Esophagus squamous epithelium (tissue), 5 donors: ENCODE data around the gene CEMIP. TPM values are rescaled to one million over a fixed set of nuclear protein-coding genes. Genes with fewer than 3 reads are reported as not detected.

Experiments used
- DNase-seq: peaks from one replicate; lab custom pipeline; 2025; lab: John Stamatoyannopoulos, UW
- H3K27ac ChIP-seq, 4 donors: fragments of 200-600 bp; sonication (generic); one replicate each; pipeline ENCODE4 v1.5.1; 2016 to 2019; ENCODE audit warnings: mild to moderate bottlenecking in 1 of 4
- H3K27me3 ChIP-seq, 4 donors: fragments of 200-600 bp; sonication (generic); 1 replicate in 3 of 4; 2 replicates in 1 of 4; pipeline versions ENCODE4 v1.5.1 to v1.6.0; 2017 to 2021; ENCODE audit warnings: antibody characterized with exemption in 1 of 4
- H3K36me3 ChIP-seq, 3 donors: fragments of 200-600 bp; sonication (generic); one replicate each; pipeline ENCODE4 v1.5.1; 2016 to 2019
- H3K4me1 ChIP-seq, 3 donors: fragments of 200-600 bp; sonication (generic); one replicate each; pipeline ENCODE4 v1.5.1; 2017 to 2019
- H3K4me3 ChIP-seq, 4 donors: fragments of 200-600 bp; sonication (generic); 1 replicate in 3 of 4; 2 replicates in 1 of 4; pipeline ENCODE4 v1.5.1; 2016 to 2019; ENCODE audit warnings: mild to moderate bottlenecking in 2 of 4, moderate library complexity in 1 of 4
- H3K9me3 ChIP-seq, 3 donors: fragments of 200-600 bp; sonication (generic); one replicate each; pipeline ENCODE4 v1.5.1; 2016 to 2019
- POLR2A ChIP-seq, 4 donors: fragments of 450-650 bp; IDR thresholded peaks; one replicate each; pipeline ENCODE4 v1.6.1; 2017; ENCODE audit warnings: antibody characterized with exemption in 4 of 4, mild to moderate bottlenecking in 4 of 4, moderate library complexity in 3 of 4
- WGBS, 2 donors: methylation state at CpG; one replicate each; pipeline ENCODE4 v1.1.5; 2018; 5-methylcytosine and 5-hydroxymethylcytosine counted together
- intact Hi-C: fragments of 100-400 bp; cut with DNase I; formaldehyde crosslinking; loops from one replicate; pipeline ENCODE4 v1.15.0; 2022
- total RNA-seq, 4 donors: library from RNA; depleted of rRNA; stranded (reverse); fragments of >200 nt; gene quantifications; one replicate each; pipeline ENCODE4 v1.1.0, GENCODE V29; 2016
- TF ChIP-seq, protein P1 (sequence below), 6 experiments: fragments of 450-650 bp in 4 of 6; fragments of 200-600 bp in 2 of 6; sonication (generic) in 2 of 6; IDR thresholded peaks; one replicate each; pipeline ENCODE4 v1.5.1; 2016 to 2019; ENCODE audit warnings: antibody characterized with exemption in 6 of 6, mild to moderate bottlenecking in 4 of 6, moderate library complexity in 4 of 6
- donor health status: DM: yes; HTN: yes; CAD: no.

The CEMIP gene
- total RNA-seq, 4 donors from 2014 or later = 2.8 to 13.5 (median 7.6) TPM

- peaks cover 0 to 14% (median 0%) of the 10 kb centered on the region in 3 donors for H3K4me1 ChIP-seq
- H3K27me3 ChIP-seq = no peaks in the 10 kb centered on the region
- no peaks in the 10 kb centered on the region for H3K9me3 ChIP-seq
- WGBS, 2 donors = 76 to 91% methylated on average over 3 to 5 of the region's 5 CpGs
- TF ChIP-seq, protein P1, sequence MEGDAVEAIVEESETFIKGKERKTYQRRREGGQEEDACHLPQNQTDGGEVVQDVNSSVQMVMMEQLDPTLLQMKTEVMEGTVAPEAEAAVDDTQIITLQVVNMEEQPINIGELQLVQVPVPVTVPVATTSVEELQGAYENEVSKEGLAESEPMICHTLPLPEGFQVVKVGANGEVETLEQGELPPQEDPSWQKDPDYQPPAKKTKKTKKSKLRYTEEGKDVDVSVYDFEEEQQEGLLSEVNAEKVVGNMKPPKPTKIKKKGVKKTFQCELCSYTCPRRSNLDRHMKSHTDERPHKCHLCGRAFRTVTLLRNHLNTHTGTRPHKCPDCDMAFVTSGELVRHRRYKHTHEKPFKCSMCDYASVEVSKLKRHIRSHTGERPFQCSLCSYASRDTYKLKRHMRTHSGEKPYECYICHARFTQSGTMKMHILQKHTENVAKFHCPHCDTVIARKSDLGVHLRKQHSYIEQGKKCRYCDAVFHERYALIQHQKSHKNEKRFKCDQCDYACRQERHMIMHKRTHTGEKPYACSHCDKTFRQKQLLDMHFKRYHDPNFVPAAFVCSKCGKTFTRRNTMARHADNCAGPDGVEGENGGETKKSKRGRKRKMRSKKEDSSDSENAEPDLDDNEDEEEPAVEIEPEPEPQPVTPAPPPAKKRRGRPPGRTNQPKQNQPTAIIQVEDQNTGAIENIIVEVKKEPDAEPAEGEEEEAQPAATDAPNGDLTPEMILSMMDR (IDR thresholded peaks at IDR 0.05) = no peak
- TF ChIP-seq POLR2A (IDR thresholded peaks at IDR 0.05) = no peak
- no peak for DNase-seq
- H3K27ac ChIP-seq = no peak overlapping the region
- peaks cover 0 to 5% (median 0%) of the 10 kb centered on the region in 3 donors for H3K36me3 ChIP-seq
- no peak overlapping the region for H3K4me3 ChIP-seq
- intact Hi-C loops = no loop called here
These were observed 91.7 kb downstream of the CEMIP start for GRCh38 chr15:80870893-80871292.

DNA sequence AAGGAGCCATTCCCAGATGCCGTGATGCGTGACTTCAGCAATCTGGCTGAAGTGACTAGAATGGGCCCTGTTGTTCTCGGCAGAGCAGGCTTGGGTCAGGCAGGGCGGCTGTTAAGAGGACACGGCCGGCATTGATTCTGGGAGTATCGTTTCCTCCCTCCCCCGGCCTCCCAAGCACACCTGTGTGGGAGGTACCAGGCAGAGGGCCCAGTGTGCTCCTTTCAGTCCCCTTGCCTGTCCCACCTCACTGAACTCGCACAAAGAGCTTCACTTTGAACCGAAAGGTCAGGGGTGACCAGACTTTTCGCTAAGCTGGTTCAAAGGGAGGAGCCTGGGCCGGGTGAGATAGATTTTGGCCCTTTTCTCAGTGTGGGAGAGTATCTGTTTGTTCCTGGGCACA is 92.7 kb downstream of the CEMIP start:
- Histone ChIP-seq H3K27me3 (no peaks in the 10 kb centered on the region), H3K4me1 (peaks cover 0 to 14% (median 0%) of the 10 kb centered on the region in 3 donors), H3K27ac (no peak overlapping the region), H3K9me3 (no peaks in the 10 kb centered on the region), H3K36me3 (peaks cover 0 to 7% (median 0%) of the 10 kb centered on the region in 3 donors), H3K4me3 (no peak overlapping the region)
- WGBS, 2 donors = 90 to 92% methylated on average over 3 to 6 of the region's 12 CpGs
- intact Hi-C loops = no loop called here
- DNase-seq = no peak
- no peak for TF ChIP-seq POLR2A (IDR thresholded peaks at IDR 0.05)
- TF ChIP-seq, protein P1 (IDR thresholded peaks at IDR 0.05) = no peak

GRCh38 chr15:80873366-80873952 is 94.3 kb downstream of the CEMIP start:
- Histone ChIP-seq H3K9me3 (no peaks in the 10 kb centered on the region), H3K27ac (no peak overlapping the region), H3K36me3 (peaks cover 0 to 7% (median 0%) of the 10 kb centered on the region in 3 donors), H3K4me3 (no peak overlapping the region), H3K27me3 (no peaks in the 10 kb centered on the region), H3K4me1 (peaks cover 0 to 14% (median 0%) of the 10 kb centered on the region in 3 donors)
- TF ChIP-seq, protein P1 (IDR thresholded peaks at IDR 0.05) = no peak
- no peak for TF ChIP-seq POLR2A (IDR thresholded peaks at IDR 0.05)
- 64 to 70% methylated on average over 6 to 7 of the region's 7 CpGs for WGBS, 2 donors
- intact Hi-C loops = no loop called here
- no peak for DNase-seq

DNA sequence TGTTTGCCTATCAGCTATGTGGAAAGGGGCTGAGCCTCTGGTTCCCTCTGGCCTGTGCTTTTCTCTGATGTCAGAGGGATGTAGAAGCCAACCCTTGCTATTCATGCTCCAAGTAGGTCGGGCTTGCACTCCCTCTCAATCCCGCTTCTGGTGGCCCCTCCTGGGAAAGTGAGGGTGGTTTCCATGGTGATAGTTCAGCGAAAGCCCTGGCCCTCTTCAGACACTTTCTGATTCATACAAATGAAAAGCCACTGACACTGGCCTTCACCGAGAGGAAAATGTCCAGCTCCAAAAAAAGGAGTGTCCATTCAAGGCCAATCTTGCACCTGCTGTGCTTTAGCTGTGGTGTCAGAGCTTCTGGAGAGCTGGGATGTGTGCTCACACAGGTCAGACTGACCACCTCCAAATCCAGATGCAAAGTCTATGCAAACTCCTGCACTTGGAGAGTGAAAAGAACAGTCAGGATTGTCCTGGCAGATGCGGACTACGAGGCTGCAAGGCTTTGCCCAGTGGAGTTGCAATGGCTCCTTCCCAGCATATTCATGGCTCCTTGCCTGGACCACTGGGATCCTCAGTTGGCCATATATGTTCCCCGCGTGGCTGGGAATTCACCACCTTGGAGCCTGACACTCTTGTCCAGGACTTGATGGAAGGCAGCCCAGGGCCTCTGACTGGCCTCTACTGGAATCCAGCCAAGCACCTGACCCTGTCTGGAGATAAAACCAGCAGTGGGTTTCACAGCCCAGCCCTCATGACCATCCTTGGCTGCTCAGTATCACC is 96.6 kb downstream of the CEMIP start:
- no peak overlapping the region for H3K4me3 ChIP-seq
- TF ChIP-seq, protein P1 (IDR thresholded peaks at IDR 0.05) = no peak
- TF ChIP-seq POLR2A (IDR thresholded peaks at IDR 0.05) = no peak
- H3K27me3 ChIP-seq = no peaks in the 10 kb centered on the region
- no peaks in the 10 kb centered on the region for H3K9me3 ChIP-seq
- intact Hi-C loops = no loop called here
- WGBS, 2 donors = 74 to 83% methylated on average over 4 to 6 of the region's 8 CpGs
- no peak for DNase-seq
- peaks cover 0 to 10% (median 0%) of the 10 kb centered on the region in 3 donors for H3K36me3 ChIP-seq
- no peak overlapping the region for H3K27ac ChIP-seq
- H3K4me1 ChIP-seq = no peaks in the 10 kb centered on the region

- no peak overlapping the region for H3K4me3 ChIP-seq
- no peak overlapping the region for H3K27ac ChIP-seq
- 87 to 96% methylated on average over 4 of the region's 4 CpGs for WGBS, 2 donors
- no peak for DNase-seq
- no peaks in the 10 kb centered on the region for H3K9me3 ChIP-seq
- no peaks in the 10 kb centered on the region for H3K4me1 ChIP-seq
- TF ChIP-seq, protein P1 (IDR thresholded peaks at IDR 0.05) = no peak
- no peak for TF ChIP-seq POLR2A (IDR thresholded peaks at IDR 0.05)
- intact Hi-C loops = no loop called here
- peaks cover 0 to 16% (median 0%) of the 10 kb centered on the region in 3 donors for H3K36me3 ChIP-seq
- no peaks in the 10 kb centered on the region for H3K27me3 ChIP-seq
These were observed 97.1 kb downstream of the CEMIP start for GRCh38 chr15:80876348-80876674.
